Bronchial epithelial cell (primary cell): Measurements from ENCODE around the gene ALDH16A1. TPM values are rescaled to one million over a fixed set of nuclear protein-coding genes. Genes with fewer than 3 reads are reported as not detected.
A peak's percentile ranks its signal among the peaks of the same experiment; 100 is the strongest.

ENCODE experiments used
- DNase-seq: peaks from one replicate; pipeline ENCODE4 v3.0.0-alpha.2; 2010; ENCODE audit warnings: low read depth
- FAIRE-seq: peaks from 2 replicates; lab custom pipeline; 2011; peaks lifted over from hg19 to GRCh38; lab: Jason Lieb, UNC
- H3K27me3 ChIP-seq: 2 replicates; pipeline ENCODE4 v1.5.1; 2011; ENCODE audit warnings: low read length; ENCODE audit not compliant: control insufficient read depth, insufficient read depth
- H3K36me3 ChIP-seq: 2 replicates; pipeline ENCODE4 v1.5.1; 2011; ENCODE audit warnings: low read length; ENCODE audit not compliant: control insufficient read depth, insufficient read depth
- H3K4me3 ChIP-seq: 2 replicates; pipeline ENCODE4 v1.5.1; 2011; ENCODE audit warnings: mild to moderate bottlenecking, low read depth, low read length, control low read depth
- CTCF ChIP-seq: IDR thresholded peaks from 2 replicates; pipeline ENCODE4 v1.5.1; 2011; ENCODE audit warnings: mild to moderate bottlenecking, moderate library complexity, low read length, control low read depth, inconsistent platforms; ENCODE audit not compliant: insufficient read depth, severe bottlenecking
- total RNA-seq: library from RNA; depleted of rRNA; stranded (reverse); fragments of >200 nt; gene quantifications from 2 replicates; pipeline ENCODE4 v1.2.1, GENCODE V29; 2014

Gene ALDH16A1
- total RNA-seq, 1 donor from 2014 or later: 29.2 TPM

GRCh38 chr19:49475995-49476880, 23.2 kb downstream of the ALDH16A1 start:
- FAIRE-seq: no peak
- no peak overlapping the region for H3K4me3 ChIP-seq
- TF ChIP-seq CTCF: peak; percentile 60
- DNase-seq: no peak
- H3K27me3 ChIP-seq: peaks cover 2% of the 10 kb centered on the region
- H3K36me3 ChIP-seq: no peaks in the 10 kb centered on the region

- Histone ChIP-seq H3K27me3 (no peaks in the 10 kb centered on the region), H3K36me3 (no peaks in the 10 kb centered on the region), H3K4me3 (no peak overlapping the region)
- no peak for TF ChIP-seq CTCF
- no peak for FAIRE-seq
- DNase-seq: no peak
Observed at GRCh38 chr19:49479975-49480628, 27.1 kb downstream of the ALDH16A1 start.

GRCh38 chr19:49481020-49481683, 28.1 kb downstream of the ALDH16A1 start:
- Histone ChIP-seq H3K4me3 (no peak overlapping the region), H3K27me3 (no peaks in the 10 kb centered on the region)
- FAIRE-seq: no peak

GRCh38 chr19:49486232-49486631, 33.2 kb downstream of the ALDH16A1 start:
- Histone ChIP-seq H3K36me3 (peaks cover 24% of the 10 kb centered on the region), H3K27me3 (no peaks in the 10 kb centered on the region), H3K4me3 (no peak overlapping the region)
- TF ChIP-seq CTCF: no peak
- FAIRE-seq (no peak), DNase-seq (no peak)

More at GRCh38 chr19:49481020-49481683, 28.1 kb downstream of the ALDH16A1 start:
- H3K36me3 ChIP-seq: no peaks in the 10 kb centered on the region
- DNase-seq: no peak
- TF ChIP-seq CTCF: no peak

GRCh38 chr19:49486710-49487276, 33.8 kb downstream of the ALDH16A1 start:
- H3K27me3 ChIP-seq: no peaks in the 10 kb centered on the region
- H3K4me3 ChIP-seq: peak overlapping the region; percentile 11
- H3K36me3 ChIP-seq: peaks cover 29% of the 10 kb centered on the region
- FAIRE-seq (no peak), DNase-seq (no peak)
- TF ChIP-seq CTCF: peak; percentile 7
